ENCODE measurements around the gene WNT2B.

The WNT2B gene

GRCh38 chr1:112549590-112549989, 40.8 kb downstream of the WNT2B start:
- DNase-seq (ENCODE audit: low spot score) = no peak
- no peak for TF ChIP-seq CTCF (IDR thresholded peaks at IDR 0.05; ENCODE audit: extremely low read depth, missing control alignments)

DNA sequence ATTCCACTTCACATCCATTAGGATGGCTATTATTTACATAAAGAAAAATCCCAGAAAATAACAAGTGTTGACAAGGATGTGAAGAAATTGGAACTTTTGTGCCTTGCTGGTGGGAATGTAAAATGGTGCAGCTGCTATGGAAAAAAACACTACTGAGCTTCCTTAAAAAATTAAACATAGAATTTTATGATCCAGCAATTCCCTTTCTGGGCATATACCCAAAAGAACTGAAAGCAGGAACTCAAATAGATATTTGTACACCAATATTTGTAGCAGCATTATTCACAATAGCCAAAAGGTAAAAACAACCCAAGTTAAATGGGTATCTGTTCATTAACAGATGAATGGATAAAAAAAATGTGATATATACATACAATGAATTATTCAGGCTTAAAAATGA, 45.6 kb downstream of the WNT2B start:
- no peak for TF ChIP-seq CTCF (IDR thresholded peaks at IDR 0.05; ENCODE audit: extremely low read depth, missing control alignments)
- no peak for DNase-seq (ENCODE audit: low spot score)

DNA sequence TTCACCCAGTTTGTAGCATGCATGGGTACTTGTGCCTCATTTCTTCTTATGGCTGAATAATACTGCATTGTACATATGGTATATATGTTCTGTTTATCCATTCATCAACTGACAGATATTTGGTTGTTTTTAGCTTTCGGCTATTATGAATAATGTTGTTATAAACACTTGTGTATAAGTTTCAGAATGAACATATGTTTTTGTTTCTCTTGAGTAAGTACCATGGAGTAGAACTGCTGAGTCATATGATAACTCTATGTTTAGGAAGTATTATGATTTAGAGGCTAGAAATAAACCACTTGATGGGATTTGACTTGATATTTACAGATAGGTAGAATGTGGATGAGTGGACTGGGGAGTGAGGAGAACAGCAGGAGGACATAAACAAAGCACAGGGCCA, 48.6 kb downstream of the WNT2B start:
- DNase-seq (ENCODE audit: low spot score) = no peak
- no peak for TF ChIP-seq CTCF (IDR thresholded peaks at IDR 0.05; ENCODE audit: extremely low read depth, missing control alignments)

GRCh38 chr1:112558634-112559033, 49.9 kb downstream of the WNT2B start:
- no peak for DNase-seq (ENCODE audit: low spot score)
- TF ChIP-seq CTCF (IDR thresholded peaks at IDR 0.05; ENCODE audit: extremely low read depth, missing control alignments) = no peak

- no peak for DNase-seq (ENCODE audit: low spot score)
- no peak for TF ChIP-seq CTCF (IDR thresholded peaks at IDR 0.05; ENCODE audit: extremely low read depth, missing control alignments)
Measured at GRCh38 chr1:112563341-112563740, 54.6 kb downstream of the WNT2B start.

DNA sequence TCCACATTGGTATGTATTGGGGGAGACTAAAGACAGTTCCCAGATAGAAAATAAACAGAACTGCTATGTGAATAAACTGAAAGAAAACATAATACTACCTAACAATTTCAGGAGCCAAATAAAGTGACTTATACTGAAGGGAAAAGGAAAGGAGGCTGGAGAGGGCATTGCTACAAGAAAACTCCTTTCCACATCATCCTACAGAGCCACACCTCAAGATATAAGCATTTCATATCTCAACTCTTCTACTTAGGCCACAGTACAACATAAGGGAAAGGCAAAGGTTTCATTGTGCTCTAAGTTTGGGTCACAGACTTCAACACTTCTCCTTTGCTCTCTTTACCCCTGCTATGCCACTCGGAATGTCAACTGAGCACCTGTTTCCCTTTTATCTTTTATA, 55.3 kb downstream of the WNT2B start:
- no peak for DNase-seq (ENCODE audit: low spot score)
- TF ChIP-seq CTCF (IDR thresholded peaks at IDR 0.05; ENCODE audit: extremely low read depth, missing control alignments) = no peak

DNA sequence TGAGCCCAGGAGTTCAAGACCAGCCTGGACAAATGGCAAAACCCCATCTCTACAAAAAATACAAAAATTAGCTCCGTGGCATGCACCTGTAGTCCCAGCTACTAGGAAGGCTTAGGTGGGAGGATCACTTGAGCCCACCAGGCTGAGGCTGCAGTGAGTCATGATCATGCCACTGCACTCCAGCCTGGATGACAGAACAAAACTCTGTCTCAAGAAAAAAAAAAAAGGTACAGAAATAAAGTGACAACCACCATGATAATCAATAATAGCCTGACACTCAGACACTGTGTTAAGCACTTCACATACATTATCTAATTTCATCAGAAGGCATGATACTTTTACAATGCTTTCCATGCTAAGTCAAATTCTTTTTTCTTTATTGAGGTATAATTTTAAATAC, 57.0 kb downstream of the WNT2B start:
- DNase-seq (ENCODE audit: low spot score) = no peak
- TF ChIP-seq CTCF (IDR thresholded peaks at IDR 0.05; ENCODE audit: extremely low read depth, missing control alignments) = no peak

All from GM20000 (cell line).